IgD-negative memory B cell (primary cell): Measurements from ENCODE around the gene UBAC2. TPM values are rescaled to one million over a fixed set of nuclear protein-coding genes. Genes with fewer than 3 reads are reported as not detected.

Source experiments
- H3K27ac Mint-ChIP-seq, 3 donors: one replicate each; pipeline ENCODE4 v1.8.0; 2020 to 2022; ENCODE audit warnings: mild to moderate bottlenecking in 3 of 3, mixed read lengths in 3 of 3, moderate library complexity in 1 of 3
- H3K27me3 Mint-ChIP-seq: one replicate; pipeline ENCODE4 v1.8.0; 2021; ENCODE audit warnings: mixed read lengths
- H3K36me3 Mint-ChIP-seq: one replicate; pipeline ENCODE4 v1.8.0; 2020; ENCODE audit warnings: mild to moderate bottlenecking, mixed read lengths
- H3K4me1 Mint-ChIP-seq, 3 donors: one replicate each; pipeline ENCODE4 v1.8.0; 2020 to 2022; ENCODE audit warnings: mixed read lengths in 3 of 3, mild to moderate bottlenecking in 1 of 3
- H3K4me3 Mint-ChIP-seq, 4 donors: one replicate each; pipeline ENCODE4 v1.8.0; 2020 to 2022; ENCODE audit warnings: mild to moderate bottlenecking in 4 of 4, mixed read lengths in 4 of 4, moderate library complexity in 3 of 4
- H3K9me3 Mint-ChIP-seq, 3 donors: one replicate each; pipeline ENCODE4 v1.8.0; 2020 to 2021; ENCODE audit warnings: mixed read lengths in 3 of 3, mild to moderate bottlenecking in 1 of 3
- polyA plus RNA-seq: library from polyadenylated mRNA; unstranded; fragments of 300-500 nt; fragmentation: Illumina TruSeq; gene quantifications from one replicate; pipeline ENCODE4 v1.2.3, GENCODE V29; 2021

UBAC2 gene
- polyA plus RNA-seq, 1 donor from 2014 or later: 88.0 TPM

- peak overlapping the region; percentile 21 to 94 (median 85) for H3K27ac Mint-ChIP-seq
- no peaks in the 10 kb centered on the region for H3K9me3 Mint-ChIP-seq
- peak overlapping the region; percentile 88 to 98 (median 94) for H3K4me3 Mint-ChIP-seq
- H3K27me3 Mint-ChIP-seq: no peaks in the 10 kb centered on the region
- H3K4me1 Mint-ChIP-seq: peaks cover 53 to 63% (median 59%) of the 10 kb centered on the region in 3 donors
- H3K36me3 Mint-ChIP-seq: peaks cover 21% of the 10 kb centered on the region
Observed at GRCh38 chr13:99301913-99302636, 101.4 kb downstream of the UBAC2 start.

GRCh38 chr13:99302637-99303505, 102.2 kb downstream of the UBAC2 start:
- peaks cover 53 to 63% (median 54%) of the 10 kb centered on the region in 3 donors for H3K4me1 Mint-ChIP-seq
- peak overlapping the region; percentile 88 to 98 (median 94) for H3K4me3 Mint-ChIP-seq
- H3K36me3 Mint-ChIP-seq: peaks cover 23% of the 10 kb centered on the region
- H3K27ac Mint-ChIP-seq: peak overlapping the region; percentile 85 to 94 (median 89)
- no peaks in the 10 kb centered on the region for H3K9me3 Mint-ChIP-seq
- no peaks in the 10 kb centered on the region for H3K27me3 Mint-ChIP-seq

GRCh38 chr13:99303863-99304521, 103.3 kb downstream of the UBAC2 start:
- no peaks in the 10 kb centered on the region for H3K27me3 Mint-ChIP-seq
- H3K27ac Mint-ChIP-seq: peak overlapping the region; percentile 85 to 94 (median 89)
- no peaks in the 10 kb centered on the region for H3K9me3 Mint-ChIP-seq
- H3K36me3 Mint-ChIP-seq: peaks cover 24% of the 10 kb centered on the region
- H3K4me1 Mint-ChIP-seq: peaks cover 56 to 59% (median 56%) of the 10 kb centered on the region in 3 donors
- peak overlapping the region; percentile 88 to 98 (median 94) for H3K4me3 Mint-ChIP-seq

- Mint-ChIP-seq H3K36me3 (peaks cover 27% of the 10 kb centered on the region), H3K4me1 (peaks cover 53 to 54% (median 54%) of the 10 kb centered on the region in 3 donors), H3K27ac (peak overlapping the region; percentile 85 to 94 (median 89)), H3K4me3 (peak overlapping the region; percentile 88 to 98 (median 94)), H3K9me3 (no peaks in the 10 kb centered on the region), H3K27me3 (no peaks in the 10 kb centered on the region)
Observed at GRCh38 chr13:99304541-99304940, 103.9 kb downstream of the UBAC2 start.

GRCh38 chr13:99305158-99305557, 104.5 kb downstream of the UBAC2 start:
- Mint-ChIP-seq H3K36me3 (peaks cover 27% of the 10 kb centered on the region), H3K27me3 (no peaks in the 10 kb centered on the region), H3K27ac (peak overlapping the region; percentile 85 to 93 (median 89))

GRCh38 chr13:99305566-99305965, 104.9 kb downstream of the UBAC2 start:
- peak overlapping the region; percentile 88 to 98 (median 94) for H3K4me3 Mint-ChIP-seq

More at GRCh38 chr13:99305158-99305557, 104.5 kb downstream of the UBAC2 start:
- H3K4me3 Mint-ChIP-seq: peak overlapping the region; percentile 88 to 98 (median 94)
- no peaks in the 10 kb centered on the region for H3K9me3 Mint-ChIP-seq
- peaks cover 49 to 55% (median 50%) of the 10 kb centered on the region in 3 donors for H3K4me1 Mint-ChIP-seq

GRCh38 chr13:99307247-99307646, 106.6 kb downstream of the UBAC2 start, which contains the start of gene GPR183:
GPR183 (minus strand) TSS chr13:99307399; CDS start chr13:99296145, 11,254 bp downstream.
- Mint-ChIP-seq H3K36me3 (peaks cover 26% of the 10 kb centered on the region), H3K27ac (peak within 1 kb of the TSS; percentile 85 to 93 (median 89)), H3K4me3 (peak within 1 kb of the TSS; percentile 88 to 98 (median 94)), H3K9me3 (no peaks in the 10 kb centered on the region), H3K4me1 (peaks cover 45 to 60% (median 47%) of the 10 kb centered on the region in 3 donors), H3K27me3 (no peaks in the 10 kb centered on the region)

More at GRCh38 chr13:99305566-99305965, 104.9 kb downstream of the UBAC2 start:
- no peaks in the 10 kb centered on the region for H3K9me3 Mint-ChIP-seq
- peaks cover 25% of the 10 kb centered on the region for H3K36me3 Mint-ChIP-seq
- no peaks in the 10 kb centered on the region for H3K27me3 Mint-ChIP-seq
- peaks cover 47 to 55% (median 49%) of the 10 kb centered on the region in 3 donors for H3K4me1 Mint-ChIP-seq
- peak overlapping the region; percentile 85 to 93 (median 89) for H3K27ac Mint-ChIP-seq

- no peaks in the 10 kb centered on the region for H3K9me3 Mint-ChIP-seq
- peaks cover 26% of the 10 kb centered on the region for H3K36me3 Mint-ChIP-seq
- H3K27me3 Mint-ChIP-seq: no peaks in the 10 kb centered on the region
- H3K4me3 Mint-ChIP-seq: peak overlapping the region; percentile 88 to 98 (median 94)
- H3K27ac Mint-ChIP-seq: peak overlapping the region; percentile 85 to 91 (median 89)
- H3K4me1 Mint-ChIP-seq: peaks cover 46 to 54% (median 46%) of the 10 kb centered on the region in 3 donors
Observed at GRCh38 chr13:99307648-99308339, 107.1 kb downstream of the UBAC2 start.

GRCh38 chr13:99308471-99309087, 107.9 kb downstream of the UBAC2 start:
- peak overlapping the region; percentile 21 to 91 (median 80) for H3K4me3 Mint-ChIP-seq
- peak overlapping the region; percentile 85 to 91 (median 89) for H3K27ac Mint-ChIP-seq
- no peaks in the 10 kb centered on the region for H3K9me3 Mint-ChIP-seq
- H3K27me3 Mint-ChIP-seq: no peaks in the 10 kb centered on the region
- peaks cover 23% of the 10 kb centered on the region for H3K36me3 Mint-ChIP-seq
- H3K4me1 Mint-ChIP-seq: peaks cover 40 to 54% (median 43%) of the 10 kb centered on the region in 3 donors

- peaks cover 28 to 48% (median 41%) of the 10 kb centered on the region in 3 donors for H3K4me1 Mint-ChIP-seq
- H3K9me3 Mint-ChIP-seq: no peaks in the 10 kb centered on the region
- H3K27me3 Mint-ChIP-seq: no peaks in the 10 kb centered on the region
- peak overlapping the region in 2 of 3 donors; percentile 36 to 97 for H3K27ac Mint-ChIP-seq
- H3K36me3 Mint-ChIP-seq: peaks cover 26% of the 10 kb centered on the region
- H3K4me3 Mint-ChIP-seq: peak overlapping the region in 2 of 4 donors; percentile 1 to 63
Observed at GRCh38 chr13:99310382-99311031, 109.9 kb downstream of the UBAC2 start.

GRCh38 chr13:99311137-99311536, 110.5 kb downstream of the UBAC2 start:
- Mint-ChIP-seq H3K4me3 (peak overlapping the region in 2 of 4 donors; percentile 1 to 63), H3K36me3 (peaks cover 26% of the 10 kb centered on the region), H3K27me3 (no peaks in the 10 kb centered on the region), H3K27ac (no peak overlapping the region), H3K9me3 (no peaks in the 10 kb centered on the region), H3K4me1 (peaks cover 29 to 48% (median 41%) of the 10 kb centered on the region in 3 donors)

GRCh38 chr13:99311748-99312492, 111.3 kb downstream of the UBAC2 start:
- H3K4me3 Mint-ChIP-seq: no peak overlapping the region
- H3K36me3 Mint-ChIP-seq: peaks cover 26% of the 10 kb centered on the region
- H3K27ac Mint-ChIP-seq: peak overlapping the region in 1 of 3 donors; percentile 10
- no peaks in the 10 kb centered on the region for H3K27me3 Mint-ChIP-seq
- H3K9me3 Mint-ChIP-seq: no peaks in the 10 kb centered on the region
- peaks cover 34 to 48% (median 45%) of the 10 kb centered on the region in 3 donors for H3K4me1 Mint-ChIP-seq
